H1 (cell line): ENCODE measurements around the gene NLRC5. TPM values are rescaled to one million over a fixed set of nuclear protein-coding genes. Genes with fewer than 3 reads are reported as not detected.

ENCODE experiments used
- CTCF ChIA-PET: fragments of 300-600 bp; sonication (Branson Sonifier 250); formaldehyde crosslinking; loops from one replicate; lab custom pipeline; 2021; ENCODE audit not compliant: partially characterized antibody; lab: Charles Lee
- POLR2A ChIA-PET: fragments of 300-600 bp; sonication (Branson Sonifier 250); formaldehyde crosslinking; loops from one replicate; lab custom pipeline; 2021; ENCODE audit warnings: inconsistent platforms; ENCODE audit not compliant: partially characterized antibody; lab: Charles Lee
- DNase-seq, 2 experiments: peaks; one replicate each; pipeline versions ENCODE4 v3.0.0 to v3.0.0-alpha.2; 2010 to 2022; ENCODE audit warnings: low spot score in 2 of 2, low read depth in 1 of 2, mixed read lengths in 1 of 2
- FAIRE-seq: peaks from 2 replicates; lab custom pipeline; 2011; peaks lifted over from hg19 to GRCh38; lab: Jason Lieb, UNC
- H2AFZ ChIP-seq: 2 replicates; pipeline ENCODE4 v1.8.1; 2012; ENCODE audit warnings: low read length, inconsistent platforms
- H2AK5ac ChIP-seq: 2 replicates; pipeline ENCODE4 v1.6.1; 2013; ENCODE audit warnings: low read depth, low read length
- H2BK120ac ChIP-seq: replicated peaks from 2 replicates; pipeline ENCODE3; 2013; ENCODE audit warnings: low read depth, low read length, inconsistent platforms
- H2BK12ac ChIP-seq: 2 replicates; pipeline ENCODE4 v1.6.1; 2013; ENCODE audit warnings: low read depth, low read length
- H2BK15ac ChIP-seq: 2 replicates; pipeline ENCODE4 v1.6.1; 2013; ENCODE audit warnings: low read length
- H2BK20ac ChIP-seq: 2 replicates; pipeline ENCODE4 v1.6.1; 2013; ENCODE audit warnings: low read length
- H2BK5ac ChIP-seq: 2 replicates; pipeline ENCODE4 v1.6.1; 2013; ENCODE audit warnings: low read depth, low read length
- H3K14ac ChIP-seq: 2 replicates; pipeline ENCODE4 v1.6.1; 2013; ENCODE audit warnings: inconsistent platforms; ENCODE audit not compliant: insufficient read length
- H3K18ac ChIP-seq: 2 replicates; pipeline ENCODE4 v1.6.1; 2013; ENCODE audit warnings: low read length; ENCODE audit errors: extremely low read depth
- H3K23ac ChIP-seq: 2 replicates; pipeline ENCODE4 v1.6.1; 2013; ENCODE audit warnings: inconsistent platforms; ENCODE audit not compliant: insufficient read length
- H3K23me2 ChIP-seq: 2 replicates; pipeline ENCODE4 v1.6.1; 2013; ENCODE audit warnings: low read depth, low read length
- H3K27ac ChIP-seq: 2 replicates; pipeline ENCODE4 v1.6.1; 2011; ENCODE audit warnings: low read depth, low read length, inconsistent platforms
- H3K27me3 ChIP-seq, 4 experiments: replicated peaks in 1 of 4; 1 replicate in 1 of 4; 2 replicates in 3 of 4; pipeline versions ENCODE4 v1.6.1 to v1.8.1; 2011 to 2013; ENCODE audit warnings: low read length in 3 of 4, mild to moderate bottlenecking in 3 of 4, inconsistent platforms in 2 of 4, mixed read lengths in 2 of 4, moderate library complexity in 1 of 4; ENCODE audit not compliant: control insufficient read depth in 3 of 4, insufficient read depth in 3 of 4; ENCODE audit errors: extremely low read depth in 1 of 4
- H3K36me3 ChIP-seq, 4 experiments: 2 replicates each; pipeline versions ENCODE4 v1.6.1 to v1.8.1; 2011 to 2013; ENCODE audit warnings: mild to moderate bottlenecking in 4 of 4, low read length in 3 of 4, moderate library complexity in 2 of 4, control low read depth in 1 of 4, inconsistent platforms in 1 of 4; ENCODE audit not compliant: insufficient read depth in 4 of 4, control insufficient read depth in 2 of 4
- H3K4ac ChIP-seq: replicated peaks from 2 replicates; pipeline ENCODE3; 2013; ENCODE audit warnings: low read length, low read depth, mixed read lengths, inconsistent platforms; ENCODE audit not compliant: insufficient read length
- H3K4me1 ChIP-seq, 4 experiments: replicated peaks in 1 of 4; 1 replicate in 1 of 4; 2 replicates in 3 of 4; pipeline versions ENCODE4 v1.6.1 to v1.8.1; 2011 to 2013; ENCODE audit warnings: low read length in 3 of 4, inconsistent platforms in 2 of 4, mixed read lengths in 1 of 4; ENCODE audit not compliant: insufficient read depth in 4 of 4, control insufficient read depth in 3 of 4
- H3K4me2 ChIP-seq, 2 experiments: 2 replicates each; pipeline versions ENCODE4 v1.6.1 to v1.8.1; 2011 to 2013; ENCODE audit warnings: low read depth in 2 of 2, low read length in 2 of 2, control low read depth in 1 of 2, inconsistent platforms in 1 of 2, mild to moderate bottlenecking in 1 of 2; ENCODE audit not compliant: insufficient read depth in 1 of 2
- H3K4me3 ChIP-seq, 4 experiments: fragments of 200-600, 300-600 bp in 1 of 4; sonication (generic), shearing (Covaris generic), sonication (Bioruptor Twin) in 1 of 4; 2 replicates each; pipeline versions ENCODE4 v1.5.1 to v1.8.1; 2011 to 2016; ENCODE audit warnings: low read length in 4 of 4, low read depth in 3 of 4, control low read depth in 2 of 4, inconsistent platforms in 2 of 4, mild to moderate bottlenecking in 2 of 4, mixed read lengths in 1 of 4, moderate library complexity in 1 of 4; ENCODE audit not compliant: insufficient read depth in 2 of 4; ENCODE audit errors: extremely low read depth in 1 of 4
- H3K56ac ChIP-seq: replicated peaks from 2 replicates; pipeline ENCODE3; 2013; ENCODE audit warnings: low read depth, mild to moderate bottlenecking, mixed read lengths, low read length, inconsistent platforms; ENCODE audit not compliant: insufficient read length
- H3K79me1 ChIP-seq: 2 replicates; pipeline ENCODE4 v1.6.1; 2013; ENCODE audit warnings: low read depth, low read length, control low read depth
- H3K79me2 ChIP-seq, 2 experiments: 2 replicates each; pipeline versions ENCODE4 v1.6.1 to v1.8.1; 2012 to 2013; ENCODE audit warnings: low read length in 2 of 2, mild to moderate bottlenecking in 2 of 2, inconsistent platforms in 1 of 2; ENCODE audit not compliant: insufficient read depth in 2 of 2, control insufficient read depth in 1 of 2
- H3K9ac ChIP-seq, 4 experiments: replicated peaks in 1 of 4; 1 replicate in 1 of 4; 2 replicates in 3 of 4; pipeline versions ENCODE4 v1.6.1 to v1.8.1; 2011 to 2013; ENCODE audit warnings: low read depth in 3 of 4, low read length in 3 of 4, control low read depth in 2 of 4, mild to moderate bottlenecking in 2 of 4, moderate library complexity in 2 of 4, inconsistent platforms in 1 of 4; ENCODE audit errors: extremely low read depth in 1 of 4
- H3K9me3 ChIP-seq, 2 experiments: 2 replicates each; pipeline versions ENCODE4 v1.6.1 to v1.8.1; 2012 to 2013; ENCODE audit warnings: mild to moderate bottlenecking in 2 of 2, moderate library complexity in 2 of 2, control low read depth in 1 of 2, inconsistent platforms in 1 of 2, low read depth in 1 of 2, low read length in 1 of 2, mixed read lengths in 1 of 2; ENCODE audit not compliant: insufficient read depth in 2 of 2
- H4K20me1 ChIP-seq, 2 experiments: replicated peaks in 1 of 2; 2 replicates each; pipeline versions ENCODE3 to v1.8.1; 2011 to 2013; ENCODE audit warnings: inconsistent platforms in 2 of 2, low read length in 2 of 2, mild to moderate bottlenecking in 1 of 2; ENCODE audit not compliant: insufficient read depth in 2 of 2, control insufficient read depth in 1 of 2
- H4K5ac ChIP-seq: 2 replicates; pipeline ENCODE4 v1.6.1; 2013; ENCODE audit warnings: low read length, low read depth, mixed read lengths, inconsistent platforms; ENCODE audit not compliant: insufficient read length
- H4K8ac ChIP-seq: 2 replicates; pipeline ENCODE4 v1.8.0; 2013; ENCODE audit warnings: mild to moderate bottlenecking, moderate library complexity, low read length, inconsistent platforms; ENCODE audit not compliant: insufficient read depth; ENCODE audit errors: extremely low read depth
- H4K91ac ChIP-seq: replicated peaks from 2 replicates; pipeline ENCODE3; 2013; ENCODE audit warnings: low read length, mixed read lengths, inconsistent platforms; ENCODE audit not compliant: insufficient read length
- CHD2 ChIP-seq: IDR thresholded peaks from 2 replicates; pipeline ENCODE4 v1.6.1; 2012; ENCODE audit warnings: low read length, improper control_type of control experiment
- CTCF ChIP-seq, 3 experiments: IDR thresholded peaks; 1 replicate in 2 of 3; 2 replicates in 1 of 3; pipeline versions ENCODE4 v1.5.1 to v1.6.1; 2011; ENCODE audit warnings: low read length in 3 of 3, mild to moderate bottlenecking in 3 of 3, inconsistent platforms in 2 of 3, low read depth in 1 of 3, moderate library complexity in 1 of 3; ENCODE audit not compliant: insufficient read depth in 1 of 3; ENCODE audit errors: control extremely low read depth in 1 of 3
- EGR1 ChIP-seq: IDR thresholded peaks from 2 replicates; pipeline ENCODE4 v1.6.1; 2011; ENCODE audit warnings: low read depth, low read length, borderline replicate concordance
- EP300 ChIP-seq, 2 experiments: IDR thresholded peaks; 1 replicate in 1 of 2; 2 replicates in 1 of 2; pipeline ENCODE4 v1.6.1; 2011 to 2012; ENCODE audit warnings: low read depth in 2 of 2, low read length in 2 of 2, mild to moderate bottlenecking in 2 of 2, borderline replicate concordance in 1 of 2, inconsistent platforms in 1 of 2, moderate library complexity in 1 of 2
- HDAC6 ChIP-seq: IDR thresholded peaks from one replicate; pipeline ENCODE4 v1.7.1; 2012; ENCODE audit warnings: low read depth, mild to moderate bottlenecking, inconsistent platforms, low read length, moderate library complexity
- JUN ChIP-seq: IDR thresholded peaks from 2 replicates; pipeline ENCODE4 v1.6.1; 2011; ENCODE audit warnings: low read depth, mild to moderate bottlenecking, improper control_type of control experiment, low read length
- MAFK ChIP-seq: IDR thresholded peaks from 2 replicates; pipeline ENCODE4 v1.6.1; 2012; ENCODE audit warnings: low read depth, mild to moderate bottlenecking, improper control_type of control experiment, low read length
- NANOG ChIP-seq: IDR thresholded peaks from 2 replicates; pipeline ENCODE4 v1.6.1; 2011; ENCODE audit warnings: low read length, low read depth, mild to moderate bottlenecking, inconsistent platforms; ENCODE audit not compliant: insufficient read depth, poor library complexity, severe bottlenecking
- NRF1 ChIP-seq: IDR thresholded peaks from 2 replicates; pipeline ENCODE4 v1.6.1; 2011; ENCODE audit warnings: mild to moderate bottlenecking, low read depth, low read length, improper control_type of control experiment
- SRF ChIP-seq: IDR thresholded peaks from 2 replicates; pipeline ENCODE4 v1.6.1; 2011; ENCODE audit warnings: mild to moderate bottlenecking, low read depth, low read length, moderate library complexity
- TBP ChIP-seq: IDR thresholded peaks from 2 replicates; pipeline ENCODE4 v1.6.1; 2011; ENCODE audit warnings: low read depth, low read length, improper control_type of control experiment
- YY1 ChIP-seq: IDR thresholded peaks from 2 replicates; pipeline ENCODE4 v1.6.1; 2011; ENCODE audit warnings: low read depth, mild to moderate bottlenecking, low read length
- WGBS, 2 experiments: shearing (Covaris generic) in 1 of 2; methylation state at CpG; one replicate each; pipeline versions ENCODE4 v1.1.6 to v1.1.7; 2013 to 2015; ENCODE audit warnings: low lambda C conversion rate in 2 of 2, mixed read lengths in 2 of 2, inconsistent platforms in 1 of 2, low coverage in 1 of 2, missing lambda C conversion rate in 1 of 2; ENCODE audit not compliant: insufficient replicate concordance in 2 of 2, insufficient coverage in 1 of 2, insufficient read length in 1 of 2; ENCODE audit errors: extremely low coverage in 1 of 2, missing lambda C conversion rate in 1 of 2; 5-methylcytosine and 5-hydroxymethylcytosine counted together
- polyA plus RNA-seq, 7 experiments: library from polyadenylated mRNA; depleted of rRNA in 3 of 7; stranded (reverse) in 5 of 7; unstranded in 2 of 7; fragments of >200 nt in 5 of 7; fragments of 200-250 nt in 2 of 7; gene quantifications; 1 replicate in 5 of 7; 2 replicates in 1 of 7; 4 replicates in 1 of 7; pipeline versions ENCODE4 v1.2.1 to v1.2.3, GENCODE V29; 2011 to 2013; ENCODE audit warnings: missing spikeins in 2 of 7, mixed read lengths in 2 of 7
- total RNA-seq: library from RNA; stranded (reverse); fragmentation: NEBNext Ultra II Directional; extraction: Animal tissue kit (Norgen Biotek cat#: 25700); gene quantifications from 2 replicates; pipeline ENCODE4 v1.2.1, GENCODE V29; 2021

The NLRC5 gene
- total and polyA plus RNA-seq, 2 of the 8 experiments (the other 6 are each of a cell fraction or from before 2014, with no cell fraction given) = 2.2 to 3.2 TPM

- Histone ChIP-seq H3K9ac (no peak overlapping the region), H3K27ac (no peak overlapping the region), H2BK5ac (no peak overlapping the region), H2AFZ (no peak overlapping the region), H4K91ac (no peak overlapping the region), H3K14ac (no peak overlapping the region), H2BK15ac (no peak overlapping the region), H2BK120ac (no peak overlapping the region), H3K79me1 (no peaks in the 10 kb centered on the region), H3K9me3 (no peaks in the 10 kb centered on the region), H4K20me1 (no peaks in the 10 kb centered on the region), H2BK20ac (no peak overlapping the region), H4K5ac (no peak overlapping the region), H2BK12ac (no peak overlapping the region), H3K23ac (no peak overlapping the region), H3K56ac (no peak overlapping the region), H3K4ac (no peak overlapping the region), H3K27me3 (no peaks in the 10 kb centered on the region; a peak in 1 of 7 replicates), H4K8ac (no peak overlapping the region), H3K18ac (no peak overlapping the region), H3K36me3 (no peaks in the 10 kb centered on the region), H3K79me2 (no peaks in the 10 kb centered on the region), H3K23me2 (no peaks in the 10 kb centered on the region), H3K4me1 (no peaks in the 10 kb centered on the region), H2AK5ac (no peak overlapping the region), H3K4me2 (no peak overlapping the region), H3K4me3 (no peak overlapping the region)
- ChIA-PET CTCF (interaction anchor here (1.0 to 5.7 kb wide), 7 partner anchors 12 to 672 kb away, joined by 3 to 48 read pairs (median 3); partner anchors contain the start of gene NLRC5), POLR2A (no interaction called here)
- no peak for DNase-seq
- no peak for FAIRE-seq
- 89% methylated on average over 6 of the region's 6 CpGs; no CpG with 5 or more reads in 1 of the 2 experiments for WGBS, 2 experiments
- TF ChIP-seq YY1 = no peak
- TF ChIP-seq EGR1 = no peak
- TF ChIP-seq CHD2 = no peak
- no peak for TF ChIP-seq CTCF (IDR thresholded peaks at IDR 0.05; ENCODE audit: control extremely low read depth in 1 of 3, insufficient read depth in 1 of 3, low read depth in 1 of 3, low read length in 3 of 3)
- no peak for TF ChIP-seq NRF1
- no peak for TF ChIP-seq JUN
- TF ChIP-seq MAFK = no peak
- TF ChIP-seq HDAC6 = no peak
- TF ChIP-seq EP300 (IDR thresholded peaks at IDR 0.05; ENCODE audit: borderline replicate concordance in 1 of 2, low read depth in 2 of 2, low read length in 2 of 2) = no peak
- no peak for TF ChIP-seq TBP
- TF ChIP-seq NANOG = no peak
- TF ChIP-seq SRF = no peak
Measured at GRCh38 chr16:56977216-56977615, 12.1 kb upstream of the NLRC5 start.
